Measurements from ENCODE around the gene TGFB1.

- TF ChIP-seq POLR2A (IDR thresholded peaks at IDR 0.05; ENCODE audit: low read length) (no peak), GATA1 (IDR thresholded peaks at IDR 0.05; ENCODE audit: low read depth, low read length) (no peak)
These were observed 32.7 kb upstream of the TGFB1 start for GRCh38 chr19:41386442-41386841.
